DMS79 (cell line): ENCODE results near the gene XXYLT1.
A peak's percentile ranks its signal among the peaks of the same experiment; 100 is the strongest.

Experiments used
- DNase-seq: peaks from one replicate; lab custom pipeline; 2025; lab: John Stamatoyannopoulos, UW

Gene XXYLT1

DNA sequence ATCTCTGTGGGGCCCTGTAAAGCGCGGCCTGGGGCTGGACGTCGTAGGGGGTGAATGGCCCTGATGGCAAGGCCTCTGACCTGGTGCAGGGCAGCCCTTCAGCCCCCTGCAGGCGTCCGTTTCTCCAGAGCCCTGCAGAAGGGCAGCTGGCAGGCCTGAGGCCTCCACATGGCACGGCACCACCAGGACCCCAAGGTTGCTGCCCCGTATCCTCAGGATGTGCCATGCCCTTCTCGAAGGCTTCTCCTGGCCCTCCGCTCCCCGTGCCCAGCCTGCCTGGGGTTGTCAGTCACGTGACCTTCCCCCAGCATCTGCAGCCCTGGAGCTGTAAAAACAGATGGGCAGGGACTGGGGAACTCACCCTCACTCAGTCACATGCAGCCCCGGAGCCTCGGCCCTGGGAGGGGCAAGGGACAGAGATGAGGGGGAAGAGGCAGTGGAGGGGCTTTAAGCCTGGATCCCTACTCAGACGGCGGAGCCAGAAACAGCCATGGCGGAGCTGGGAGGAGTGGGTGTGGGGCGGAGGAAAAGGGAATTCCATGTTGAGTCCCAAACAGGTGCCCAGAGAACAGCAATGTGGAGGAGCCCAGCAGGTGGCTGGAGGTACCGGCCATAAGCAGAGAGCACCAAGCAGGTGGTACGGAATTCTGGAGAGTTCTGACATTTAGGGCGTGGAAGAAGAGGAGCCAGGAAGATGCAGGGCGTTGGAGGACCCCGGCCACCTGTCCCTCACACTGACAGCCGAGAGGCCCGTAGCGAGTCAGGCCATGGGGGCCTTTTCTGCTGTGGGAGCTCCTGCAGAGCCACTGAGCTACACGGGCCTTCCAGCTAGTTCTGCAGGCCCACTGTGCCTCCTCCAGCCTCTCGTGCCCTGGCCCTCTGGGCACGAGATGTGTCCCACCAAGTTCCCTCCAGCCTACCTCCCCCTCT lies 193.1 kb downstream of the XXYLT1 start:
- DNase-seq: no peak

GRCh38 chr3:195076981-195077610 lies 193.9 kb downstream of the XXYLT1 start:
- no peak for DNase-seq

DNA sequence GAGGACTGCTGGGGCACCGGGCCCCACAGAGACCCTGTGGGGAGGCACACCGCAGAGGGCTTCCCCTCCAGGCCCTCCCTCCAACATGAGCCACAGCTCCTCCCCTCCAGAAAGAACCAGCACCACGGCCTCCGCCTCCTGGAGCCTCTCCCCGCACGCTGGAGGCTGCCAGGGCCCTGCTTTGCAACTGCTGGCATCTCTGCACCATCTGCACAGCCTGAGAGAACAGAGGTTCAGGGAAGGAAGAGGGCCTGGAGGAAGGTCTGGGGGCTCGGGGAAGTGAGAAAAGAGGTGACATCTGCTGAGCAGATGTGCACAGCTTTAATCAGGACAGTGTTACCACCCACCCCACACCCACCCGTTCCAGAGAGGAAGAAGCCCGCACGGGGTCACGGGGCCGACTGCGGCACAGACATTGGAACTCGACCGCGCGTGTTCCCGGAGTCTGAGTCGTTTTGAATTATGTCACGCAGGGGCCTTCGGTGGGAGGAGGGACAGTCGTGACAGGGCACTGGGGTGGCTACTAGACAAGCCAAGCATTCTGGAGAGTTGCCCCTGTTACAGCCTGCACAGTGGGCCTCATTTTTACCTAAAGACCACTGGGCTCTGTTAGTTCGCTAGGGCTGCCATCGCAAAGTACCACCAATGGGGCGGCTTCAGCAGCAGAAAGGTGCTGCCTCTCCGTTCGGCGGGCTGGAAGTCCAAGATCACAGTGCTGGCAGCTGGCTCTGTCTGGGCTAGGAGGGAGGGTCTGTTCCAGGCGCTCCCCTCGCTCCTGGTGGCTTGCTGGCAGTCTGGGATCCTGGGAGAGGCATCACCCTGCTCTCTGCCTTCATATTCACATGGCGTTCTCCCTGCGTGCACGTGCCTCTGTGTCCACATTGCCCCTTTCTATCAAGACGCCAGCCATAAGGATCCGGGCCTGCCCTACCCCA lies 194.8 kb downstream of the XXYLT1 start:
- DNase-seq: no peak

DNA sequence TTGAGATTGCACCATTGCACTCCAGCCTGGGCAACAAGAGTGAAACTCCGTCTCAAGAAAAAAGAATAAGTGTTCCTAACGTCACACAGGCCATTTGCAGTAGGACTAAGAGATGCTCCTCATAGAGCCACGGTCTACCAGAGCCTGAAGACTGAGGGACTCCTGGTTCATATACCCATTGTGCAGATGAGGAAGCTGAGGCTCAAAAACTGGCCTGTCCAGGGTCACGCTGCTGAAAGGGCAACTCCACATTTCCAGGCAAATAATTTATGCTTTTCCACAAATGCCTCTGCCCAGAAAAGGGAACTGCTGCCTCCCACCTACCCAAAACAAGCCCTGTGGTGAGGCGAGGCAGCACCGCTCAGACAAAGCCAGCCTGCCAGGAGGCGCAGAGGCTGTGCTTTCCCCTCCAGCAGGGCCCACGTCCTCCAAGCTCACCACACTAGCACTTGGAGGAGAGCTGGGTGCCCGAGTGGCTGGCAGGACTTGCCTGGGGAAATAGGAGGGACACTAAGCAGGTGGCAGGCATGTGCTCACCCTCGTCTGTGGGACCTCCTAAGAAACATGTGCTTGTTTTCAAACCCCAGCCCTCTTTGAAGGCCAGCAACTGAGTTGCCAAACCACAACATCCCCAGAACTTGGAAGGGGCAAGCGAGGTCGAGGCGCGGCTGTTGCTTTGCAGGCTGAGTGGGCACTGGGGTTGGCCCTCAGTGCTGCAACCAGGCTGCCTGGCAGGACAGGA lies 195.6 kb downstream of the XXYLT1 start:
- no peak for DNase-seq

- no peak for DNase-seq
Measured at GRCh38 chr3:195073866-195074860, 196.8 kb downstream of the XXYLT1 start.

DNA sequence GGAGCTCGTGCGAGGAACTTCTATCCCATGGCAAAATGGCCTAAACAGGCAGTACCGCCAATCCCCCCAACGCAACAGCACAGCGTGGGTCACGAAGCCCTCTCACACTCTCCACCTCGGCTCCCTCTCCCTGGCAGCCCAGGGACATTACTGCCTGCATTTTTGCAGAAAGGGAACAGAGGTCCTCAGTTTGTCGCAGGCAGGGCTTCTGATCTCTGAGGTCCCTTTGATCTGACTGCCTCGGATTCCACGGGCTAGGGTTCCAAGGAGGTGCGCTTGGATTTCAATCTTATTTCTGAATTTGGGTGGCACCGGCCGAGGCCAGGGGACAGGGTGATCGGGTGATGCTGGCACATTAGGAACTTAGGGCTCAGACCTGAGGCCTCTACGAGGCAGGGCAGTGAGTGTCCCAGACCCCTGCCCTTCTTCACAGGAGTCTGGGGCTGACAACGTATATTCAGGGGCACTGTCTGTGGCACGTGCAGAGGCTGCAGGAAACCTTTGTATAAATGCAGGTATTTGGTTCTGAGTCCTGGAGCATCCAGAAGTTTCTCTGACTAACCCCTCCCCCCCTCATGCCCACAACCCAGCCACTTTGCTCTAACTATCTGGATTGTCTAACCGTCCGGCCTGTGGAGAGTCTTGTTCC lies 197.9 kb downstream of the XXYLT1 start:
- DNase-seq: no peak

DNA sequence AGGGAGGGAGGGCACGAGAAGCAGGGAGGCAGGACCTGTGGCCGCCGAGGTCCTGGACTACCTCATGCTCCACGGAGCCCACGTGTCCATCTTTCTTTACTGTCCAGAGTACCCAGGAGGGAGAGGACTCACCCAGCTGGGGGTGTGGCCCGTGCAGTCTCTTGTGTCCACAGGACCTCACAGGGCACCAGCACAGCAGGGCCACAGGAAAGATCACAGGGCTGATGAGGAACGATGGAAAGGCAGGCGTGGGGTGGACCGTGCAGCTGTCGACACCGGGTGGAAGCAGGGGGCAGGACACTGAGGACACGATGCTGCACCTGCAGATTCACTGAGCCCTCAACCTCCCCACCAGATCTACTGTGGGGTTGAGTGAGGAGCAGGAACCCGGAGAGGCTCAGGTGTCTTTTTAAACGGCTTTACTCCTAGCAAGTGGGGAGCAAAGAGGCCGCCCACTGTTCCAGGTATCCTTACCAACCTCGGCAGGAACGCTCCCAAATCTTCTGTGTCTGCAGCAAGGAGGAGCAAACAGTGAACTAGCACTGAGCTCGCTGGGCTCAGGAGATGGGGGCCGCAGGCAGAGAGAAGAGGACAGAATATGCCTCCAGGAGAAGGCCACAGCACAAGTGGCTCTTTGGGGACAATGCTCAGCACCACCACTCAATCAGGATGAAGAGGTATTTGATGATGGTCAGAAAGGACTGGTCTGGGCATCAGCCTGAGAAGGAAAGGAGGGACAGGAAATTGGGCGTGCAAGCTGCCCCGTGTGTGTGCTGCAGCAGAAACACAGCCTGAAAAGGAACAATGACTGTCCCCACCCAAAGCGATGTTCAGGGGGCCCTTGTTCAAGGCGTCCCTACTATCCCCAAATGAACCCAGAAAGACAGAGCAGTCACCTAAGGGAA lies 198.8 kb downstream of the XXYLT1 start:
- no peak for DNase-seq

DNA sequence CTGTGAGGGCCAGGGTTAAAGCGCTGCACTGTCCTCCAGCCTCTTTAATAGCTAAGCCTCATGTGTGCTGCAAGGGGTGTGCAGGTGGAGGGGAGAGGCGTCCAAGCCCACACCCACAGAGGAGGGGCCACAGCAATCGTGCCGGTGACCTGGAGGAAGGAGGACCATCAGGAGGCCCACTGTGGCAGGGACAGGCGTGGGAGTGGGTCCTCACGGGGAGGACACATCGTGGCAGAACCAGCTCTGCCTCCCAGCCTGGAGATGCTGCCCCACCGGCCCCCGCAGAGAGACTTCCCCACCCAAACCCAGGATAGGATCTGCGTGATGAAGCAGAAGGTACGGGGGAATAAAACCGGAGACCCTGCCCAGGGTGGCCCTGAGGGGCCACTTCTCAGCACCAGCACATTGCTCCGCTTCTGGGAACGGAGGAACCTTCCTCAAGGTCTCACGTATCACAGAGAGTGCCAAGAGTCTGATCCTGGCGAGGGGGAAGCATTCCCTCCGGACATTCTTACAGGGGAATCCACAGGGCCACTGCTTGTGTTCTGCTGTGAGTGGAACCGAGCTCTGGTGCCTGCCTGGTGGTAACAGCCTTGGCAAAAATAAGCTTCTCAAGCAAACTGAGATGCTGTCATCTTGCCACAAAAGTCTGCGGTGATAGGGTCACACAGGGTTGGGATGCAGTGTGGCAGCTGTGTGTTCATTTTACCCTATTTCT lies 199.8 kb downstream of the XXYLT1 start:
- DNase-seq: no peak

GRCh38 chr3:195070336-195070735 lies 200.6 kb downstream of the XXYLT1 start:
- no peak for DNase-seq

DNA sequence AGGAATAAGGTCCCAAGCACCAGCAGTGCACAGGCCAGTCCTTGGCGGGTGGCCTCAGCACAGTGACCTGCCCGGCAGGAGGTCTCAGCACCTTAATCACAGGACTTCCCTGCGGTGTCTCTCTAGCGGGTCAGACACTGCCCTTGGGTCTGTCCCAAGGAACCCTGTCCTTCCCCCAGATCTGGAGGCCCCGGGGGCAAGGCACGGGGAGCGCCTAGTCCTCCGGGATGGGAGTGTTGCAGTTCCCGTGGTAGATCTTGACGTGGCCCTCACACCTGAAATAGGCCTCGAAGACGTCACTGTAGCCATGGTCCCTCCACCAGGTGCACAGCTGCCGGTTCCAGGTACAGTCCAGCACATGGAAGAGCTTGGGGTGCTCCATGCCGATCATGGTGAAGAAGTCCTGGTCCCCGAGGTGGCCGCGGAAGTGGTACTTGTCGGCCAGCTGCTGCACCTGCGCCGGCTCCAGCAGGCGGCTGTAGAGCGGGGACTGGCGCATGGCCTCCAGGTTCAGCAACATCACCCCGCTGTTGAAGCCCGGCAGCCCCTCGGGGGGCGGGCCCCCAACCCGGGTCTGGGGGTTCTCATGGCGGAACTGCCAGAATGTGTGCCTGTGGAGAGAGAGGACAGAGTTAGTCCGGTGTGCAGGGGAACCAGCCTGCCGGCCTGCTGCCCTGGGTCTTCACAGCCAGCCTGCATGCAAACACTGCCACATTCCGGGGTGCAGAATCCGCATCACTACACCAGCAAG lies 201.3 kb downstream of the XXYLT1 start:
- no peak for DNase-seq

DNA sequence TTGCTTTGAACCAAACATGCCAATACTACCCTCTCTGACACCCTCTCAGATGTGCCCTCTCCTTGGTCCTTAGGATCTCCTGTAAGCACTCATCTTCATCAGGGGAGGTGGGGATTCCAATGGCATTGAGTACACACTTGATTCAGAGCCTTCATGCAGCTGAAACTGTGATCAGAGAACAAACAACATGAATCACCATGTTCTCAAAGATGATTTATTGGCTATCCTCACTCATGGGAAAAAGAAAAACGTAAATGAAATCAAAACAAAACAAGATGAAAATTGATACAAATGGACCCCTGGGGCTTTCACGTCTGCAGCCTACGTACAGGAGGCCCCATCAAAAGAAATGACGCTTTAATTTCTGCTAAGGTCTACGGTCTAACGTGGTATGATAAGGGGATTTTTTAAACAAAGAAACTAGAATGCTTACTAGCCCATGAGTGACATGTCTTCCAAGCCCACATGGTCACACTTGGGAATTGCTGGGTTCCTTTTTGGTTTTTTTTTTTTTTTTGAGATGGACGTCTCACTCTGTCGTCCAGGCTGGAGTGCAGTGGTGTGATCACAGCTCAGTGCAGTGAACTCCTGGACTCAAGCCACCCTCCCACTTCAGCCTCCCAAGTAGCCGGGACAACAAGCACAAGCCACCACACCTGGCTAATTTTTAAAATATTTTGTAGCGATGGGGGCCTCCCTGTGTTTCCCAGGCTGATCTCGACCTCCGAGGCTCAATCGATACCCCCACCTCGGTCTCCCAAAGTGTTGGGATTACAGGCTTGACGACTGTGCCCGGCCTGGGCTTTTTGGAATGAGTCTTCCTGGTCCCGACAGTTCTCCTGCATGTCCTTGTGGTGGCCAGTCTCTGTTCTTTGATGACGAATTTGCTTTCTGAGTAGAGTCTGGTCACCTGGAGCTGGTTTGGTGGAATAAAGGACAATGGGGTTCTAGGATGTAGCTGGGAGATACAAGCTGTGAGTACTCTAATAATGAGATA lies 202.6 kb downstream of the XXYLT1 start:
- no peak for DNase-seq

GRCh38 chr3:195066441-195066841 lies 204.5 kb downstream of the XXYLT1 start:
- no peak for DNase-seq

DNA sequence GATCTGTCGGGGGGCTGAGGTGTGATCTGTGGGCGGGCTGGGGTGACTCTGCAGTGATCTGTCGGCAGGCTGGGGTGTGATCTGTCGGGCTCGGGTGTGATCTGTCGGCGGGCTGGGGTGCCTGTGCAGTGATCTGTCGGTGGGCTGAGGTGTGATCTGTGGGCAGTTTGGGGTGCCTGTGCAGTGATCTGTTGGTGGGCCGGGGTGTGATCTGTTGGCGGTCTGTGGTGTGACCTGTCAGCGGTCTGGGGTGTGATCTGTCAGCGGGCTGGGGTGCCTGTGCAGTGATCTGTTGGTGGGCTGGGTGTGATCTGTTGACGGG lies 205.1 kb downstream of the XXYLT1 start:
- DNase-seq: no peak

DNA sequence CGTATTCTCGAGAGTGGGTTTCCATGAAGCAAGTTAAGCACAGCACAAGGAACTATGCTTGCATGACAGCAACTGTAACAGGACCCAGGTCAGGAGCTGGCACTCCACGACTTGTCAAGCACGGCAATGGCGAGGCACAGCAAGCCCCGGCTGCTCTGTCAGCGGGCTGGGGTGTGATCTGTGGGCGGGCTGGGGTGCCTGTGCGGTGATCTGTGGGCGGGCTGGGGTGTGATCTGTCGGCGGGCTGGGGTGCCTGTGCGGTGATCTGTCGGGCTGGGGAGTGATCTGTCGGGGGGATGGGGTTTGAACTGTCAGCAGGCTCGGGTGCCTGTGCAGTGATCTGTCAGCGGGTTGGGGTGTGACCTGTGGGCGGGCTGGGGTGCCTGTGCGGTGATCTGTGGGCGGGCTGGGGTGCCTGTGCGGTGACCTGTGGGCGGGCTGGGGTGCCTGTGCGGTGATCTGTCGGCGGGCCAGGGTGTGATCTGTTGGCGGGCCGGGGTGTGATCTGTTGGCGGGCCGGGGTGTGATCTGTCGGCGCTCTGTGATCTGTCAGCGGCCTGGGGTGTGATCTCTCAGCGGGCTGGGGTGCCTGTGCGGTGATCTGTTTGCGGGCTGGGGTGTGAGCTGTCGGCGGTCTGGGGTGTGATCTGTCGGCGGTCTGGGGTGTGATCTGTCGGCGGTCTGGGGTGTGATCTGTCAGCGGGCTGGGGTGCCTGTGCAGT lies 205.7 kb downstream of the XXYLT1 start:
- DNase-seq: peak; percentile 7

GRCh38 chr3:195064300-195064931 lies 206.5 kb downstream of the XXYLT1 start:
- no peak for DNase-seq
